BLaER1 (cell line): ENCODE measurements around the gene LRFN2.

Source experiments
- H3K27ac ChIP-seq: shearing (Covaris generic); formaldehyde crosslinking; 2 replicates; pipeline ENCODE4 v1.8.1; 2022
- H3K27me3 ChIP-seq: shearing (Covaris generic); formaldehyde crosslinking; 2 replicates; pipeline ENCODE4 v1.8.1; 2022
- H3K36me3 ChIP-seq: shearing (Covaris generic); formaldehyde crosslinking; 2 replicates; pipeline ENCODE4 v1.8.1; 2022
- H3K4me1 ChIP-seq: shearing (Covaris generic); formaldehyde crosslinking; 2 replicates; pipeline ENCODE4 v1.8.1; 2022
- H3K4me2 ChIP-seq: shearing (Covaris generic); formaldehyde crosslinking; 2 replicates; pipeline ENCODE4 v1.8.1; 2022
- H3K4me3 ChIP-seq: shearing (Covaris generic); formaldehyde crosslinking; 2 replicates; pipeline ENCODE4 v1.8.1; 2022
- H3K9ac ChIP-seq: shearing (Covaris generic); formaldehyde crosslinking; 2 replicates; pipeline ENCODE4 v1.8.1; 2022
- H3K9me3 ChIP-seq: shearing (Covaris generic); formaldehyde crosslinking; 2 replicates; pipeline ENCODE4 v1.8.1; 2022
- H4K20me1 ChIP-seq: shearing (Covaris generic); formaldehyde crosslinking; 2 replicates; pipeline ENCODE4 v1.8.1; 2022
- Cebpa-rat ChIP-seq: shearing (Covaris generic); IDR thresholded peaks from 2 replicates; pipeline ENCODE4 v1.8.1; 2022

The LRFN2 gene

DNA sequence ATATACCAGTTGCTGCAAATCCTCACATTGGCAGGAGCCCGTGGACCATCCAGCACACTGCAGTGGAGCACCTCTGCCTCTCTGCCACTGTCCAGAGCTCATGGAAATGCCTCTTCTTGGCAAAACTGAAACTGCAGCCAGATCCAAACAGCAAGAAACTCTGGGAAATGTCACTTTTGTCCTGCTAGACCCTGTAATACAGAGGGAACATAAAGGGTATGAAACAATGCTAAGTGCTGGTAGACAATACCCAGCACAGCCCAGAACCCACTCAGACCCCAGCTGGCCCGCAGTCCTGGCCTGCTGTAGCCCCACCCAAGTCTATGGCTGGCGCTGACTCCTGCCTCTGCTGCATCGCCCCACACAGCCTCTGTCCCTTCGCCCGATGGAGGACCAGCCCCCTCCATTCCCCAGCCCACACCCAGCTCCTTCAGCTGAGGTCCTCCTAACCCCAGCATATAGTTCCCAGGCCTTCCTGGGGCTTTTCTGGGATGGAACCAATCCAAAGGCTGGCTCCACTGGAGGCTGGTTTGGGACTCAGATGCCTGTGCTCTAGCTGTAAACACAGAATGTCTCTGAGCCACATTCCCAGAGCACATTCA lies 242.5 kb downstream of the LRFN2 start:
- H3K27ac ChIP-seq, result no peak overlapping the region
- H3K36me3 ChIP-seq, result no peaks in the 10 kb centered on the region
- no peak overlapping the region for H3K4me2 ChIP-seq
- no peak for TF ChIP-seq Cebpa-rat
- H3K27me3 ChIP-seq, result no peaks in the 10 kb centered on the region
- H3K9ac ChIP-seq, result no peak overlapping the region
- no peak overlapping the region for H3K4me3 ChIP-seq
- H3K4me1 ChIP-seq, result peaks cover 5% of the 10 kb centered on the region; the same call in 1 of the 2 replicates
- no peaks in the 10 kb centered on the region for H3K9me3 ChIP-seq
- H4K20me1 ChIP-seq, result no peaks in the 10 kb centered on the region

DNA sequence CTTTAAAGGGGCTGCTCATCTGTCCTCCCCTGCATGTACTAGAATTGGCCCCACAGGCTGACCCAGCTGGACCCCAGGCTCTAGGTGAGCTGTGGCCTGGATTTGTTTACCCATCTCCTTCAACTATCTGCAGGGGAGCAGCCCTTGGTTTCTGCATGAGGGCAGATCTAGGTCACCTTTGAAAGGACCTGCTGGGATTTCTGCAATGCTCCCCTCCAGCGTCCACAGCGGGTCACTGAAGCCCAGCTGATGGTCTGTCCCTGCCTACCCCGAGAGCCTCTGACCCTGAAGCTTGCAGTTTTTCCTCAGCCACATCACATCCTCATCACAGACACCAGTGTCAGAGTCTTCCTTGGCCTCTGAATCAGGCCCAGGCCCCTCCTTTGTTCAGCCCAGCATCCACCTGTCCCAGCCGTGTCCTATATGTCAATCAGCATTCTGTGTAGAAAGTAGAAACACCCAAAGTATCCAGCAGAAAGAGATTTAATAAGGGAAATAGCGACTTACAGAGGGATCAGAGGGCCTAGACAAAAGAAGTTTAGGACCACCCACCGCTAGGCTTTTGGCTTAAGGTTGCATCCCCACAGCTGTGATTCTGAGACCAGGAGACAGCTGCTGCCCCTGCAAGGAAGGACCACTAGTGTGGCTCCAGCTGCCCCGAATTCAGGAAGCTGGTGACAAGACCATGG lies 243.1 kb downstream of the LRFN2 start:
- Histone ChIP-seq H3K4me1 (peaks cover 5% of the 10 kb centered on the region; the same call in 1 of the 2 replicates), H3K36me3 (no peaks in the 10 kb centered on the region), H4K20me1 (no peaks in the 10 kb centered on the region), H3K9ac (no peak overlapping the region), H3K4me3 (no peak overlapping the region), H3K27me3 (no peaks in the 10 kb centered on the region), H3K4me2 (no peak overlapping the region), H3K9me3 (no peaks in the 10 kb centered on the region), H3K27ac (no peak overlapping the region)
- TF ChIP-seq Cebpa-rat, result no peak

- Histone ChIP-seq H3K27ac (no peak overlapping the region), H3K4me2 (no peak overlapping the region), H4K20me1 (no peaks in the 10 kb centered on the region), H3K27me3 (no peaks in the 10 kb centered on the region), H3K9ac (no peak overlapping the region), H3K4me1 (peaks cover 5% of the 10 kb centered on the region; the same call in 1 of the 2 replicates), H3K4me3 (no peak overlapping the region), H3K9me3 (no peaks in the 10 kb centered on the region), H3K36me3 (no peaks in the 10 kb centered on the region)
- no peak for TF ChIP-seq Cebpa-rat
Measured at GRCh38 chr6:40343318-40343876, 243.8 kb downstream of the LRFN2 start.

- Histone ChIP-seq H3K4me2 (no peak overlapping the region), H3K36me3 (no peaks in the 10 kb centered on the region), H3K27ac (no peak overlapping the region), H4K20me1 (no peaks in the 10 kb centered on the region), H3K27me3 (no peaks in the 10 kb centered on the region), H3K4me1 (peaks cover 5% of the 10 kb centered on the region; the same call in 1 of the 2 replicates), H3K9ac (no peak overlapping the region), H3K9me3 (no peaks in the 10 kb centered on the region), H3K4me3 (no peak overlapping the region)
- TF ChIP-seq Cebpa-rat, result no peak
Measured at GRCh38 chr6:40342723-40343122, 244.4 kb downstream of the LRFN2 start.

DNA sequence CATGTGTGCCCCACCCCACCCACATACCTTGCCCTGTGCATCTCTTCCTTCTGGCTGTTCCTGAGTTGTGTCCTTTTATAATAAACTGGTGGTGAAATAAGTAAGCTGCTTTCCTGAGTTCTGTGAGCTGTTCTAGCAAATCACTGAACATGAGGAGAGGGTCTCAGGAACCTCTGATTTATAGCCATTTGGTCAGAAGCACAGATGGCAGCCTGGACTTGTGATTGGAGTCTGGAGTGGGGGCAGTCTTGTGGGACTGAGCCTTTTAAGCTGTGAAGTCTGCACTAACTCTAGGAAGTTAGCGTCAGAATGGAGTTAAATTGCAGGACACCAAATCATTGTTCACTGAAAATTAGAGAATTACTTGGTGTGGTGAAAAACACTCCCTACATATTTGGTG lies 245.4 kb downstream of the LRFN2 start:
- Histone ChIP-seq H3K36me3 (no peaks in the 10 kb centered on the region), H3K4me3 (no peak overlapping the region), H3K4me1 (peaks cover 5% of the 10 kb centered on the region; the same call in 1 of the 2 replicates), H3K27me3 (no peaks in the 10 kb centered on the region), H3K27ac (no peak overlapping the region), H3K9me3 (no peaks in the 10 kb centered on the region), H3K9ac (no peak overlapping the region), H4K20me1 (no peaks in the 10 kb centered on the region), H3K4me2 (no peak overlapping the region)
- TF ChIP-seq Cebpa-rat, result no peak
